GM21786 (cell line): ENCODE results near the gene CHRNG.

Source experiments
- ATAC-seq: cut with Tn5 transposase; IDR thresholded peaks from one replicate; pipeline ENCODE4 v1.9.1; 2021; ENCODE audit not compliant: unreplicated experiment

CHRNG gene

GRCh38 chr2:232574674-232575403, 35.3 kb downstream of the CHRNG start:
- ATAC-seq: no peak

- ATAC-seq: no peak
Measured at GRCh38 chr2:232575404-232575746, 35.9 kb downstream of the CHRNG start.

- ATAC-seq: no peak
Measured at GRCh38 chr2:232576995-232577394, 37.5 kb downstream of the CHRNG start.

- no peak for ATAC-seq
Measured at GRCh38 chr2:232577841-232578240, 38.3 kb downstream of the CHRNG start.

GRCh38 chr2:232578626-232579025, 39.1 kb downstream of the CHRNG start:
- no peak for ATAC-seq

GRCh38 chr2:232580648-232580981, 41.1 kb downstream of the CHRNG start:
- ATAC-seq: no peak

GRCh38 chr2:232581725-232582124, 42.2 kb downstream of the CHRNG start:
- ATAC-seq: no peak

GRCh38 chr2:232584238-232584637, 44.7 kb downstream of the CHRNG start:
- ATAC-seq: no peak

- no peak for ATAC-seq
Measured at GRCh38 chr2:232586943-232587505, 47.5 kb downstream of the CHRNG start.

- no peak for ATAC-seq
Measured at GRCh38 chr2:232587512-232587911, 48.0 kb downstream of the CHRNG start.

- no peak for ATAC-seq
Measured at GRCh38 chr2:232588031-232588430, 48.5 kb downstream of the CHRNG start.

GRCh38 chr2:232588680-232589585, 49.4 kb downstream of the CHRNG start:
- no peak for ATAC-seq

GRCh38 chr2:232592772-232593395, 53.4 kb downstream of the CHRNG start:
- no peak for ATAC-seq

- ATAC-seq: no peak
Measured at GRCh38 chr2:232593982-232594381, 54.5 kb downstream of the CHRNG start.
